Muscle layer of duodenum (tissue), 2 donors: ENCODE data around the gene SORT1.

ENCODE experiments used
- H3K27ac ChIP-seq: one replicate; pipeline ENCODE4 v1.7.0; 2013; ENCODE audit warnings: mild to moderate bottlenecking, low read length
- H3K27me3 ChIP-seq: one replicate; pipeline ENCODE4 v1.7.0; 2013; ENCODE audit warnings: low read depth, mild to moderate bottlenecking, control low read depth, low read length
- H3K36me3 ChIP-seq, 2 donors: one replicate each; pipeline ENCODE4 v1.7.0; 2013; ENCODE audit warnings: low read length in 2 of 2, control low read depth in 1 of 2, mild to moderate bottlenecking in 1 of 2; ENCODE audit not compliant: insufficient read depth in 2 of 2, control insufficient read depth in 1 of 2
- H3K4me1 ChIP-seq, 2 donors: one replicate each; pipeline ENCODE4 v1.7.0; 2013; ENCODE audit warnings: low read length in 2 of 2, mild to moderate bottlenecking in 2 of 2, control low read depth in 1 of 2, moderate library complexity in 1 of 2; ENCODE audit not compliant: insufficient read depth in 2 of 2, control insufficient read depth in 1 of 2
- H3K4me3 ChIP-seq, 2 donors: one replicate each; pipeline ENCODE4 v1.7.0; 2013; ENCODE audit warnings: low read length in 2 of 2, low read depth in 1 of 2, mild to moderate bottlenecking in 1 of 2
- H3K9me3 ChIP-seq, 2 donors: one replicate each; pipeline ENCODE4 v1.7.0; 2013; ENCODE audit warnings: low read length in 2 of 2, control low read depth in 1 of 2, mild to moderate bottlenecking in 1 of 2; ENCODE audit not compliant: control insufficient read depth in 1 of 2
- donor health status: healthy.

Gene SORT1

GRCh38 chr1:109279615-109280278 is 118.0 kb downstream of the SORT1 start:
- Histone ChIP-seq H3K27ac (no peak overlapping the region), H3K36me3 (no peaks in the 10 kb centered on the region), H3K4me1 (peaks cover 13 to 32% of the 10 kb centered on the region in 2 donors), H3K27me3 (no peaks in the 10 kb centered on the region), H3K4me3 (no peak overlapping the region), H3K9me3 (no peaks in the 10 kb centered on the region)

GRCh38 chr1:109277434-109278204 is 120.1 kb downstream of the SORT1 start:
- Histone ChIP-seq H3K27me3 (no peaks in the 10 kb centered on the region), H3K36me3 (peaks cover 0 to 4% of the 10 kb centered on the region in 2 donors), H3K4me1 (peaks cover 4 to 39% of the 10 kb centered on the region in 2 donors), H3K27ac (no peak overlapping the region), H3K9me3 (no peaks in the 10 kb centered on the region), H3K4me3 (no peak overlapping the region)

GRCh38 chr1:109275706-109276345 is 121.9 kb downstream of the SORT1 start:
- Histone ChIP-seq H3K4me1 (peaks cover 0 to 27% of the 10 kb centered on the region in 2 donors), H3K27me3 (no peaks in the 10 kb centered on the region), H3K36me3 (peaks cover 0 to 10% of the 10 kb centered on the region in 2 donors), H3K27ac (no peak overlapping the region), H3K4me3 (no peak overlapping the region), H3K9me3 (no peaks in the 10 kb centered on the region)

GRCh38 chr1:109274533-109275476 is 122.9 kb downstream of the SORT1 start:
- Histone ChIP-seq H3K4me3 (no peak overlapping the region), H3K27ac (no peak overlapping the region), H3K36me3 (peaks cover 0 to 20% of the 10 kb centered on the region in 2 donors)

GRCh38 chr1:109273570-109274288 is 124.0 kb downstream of the SORT1 start:
- Histone ChIP-seq H3K27ac (no peak overlapping the region), H3K27me3 (no peaks in the 10 kb centered on the region), H3K36me3 (peaks cover 0 to 31% of the 10 kb centered on the region in 2 donors), H3K4me3 (no peak overlapping the region), H3K4me1 (peaks cover 0 to 27% of the 10 kb centered on the region in 2 donors), H3K9me3 (no peaks in the 10 kb centered on the region)

More at GRCh38 chr1:109274533-109275476, 122.9 kb downstream of the SORT1 start:
- Histone ChIP-seq H3K9me3 (no peaks in the 10 kb centered on the region), H3K27me3 (no peaks in the 10 kb centered on the region), H3K4me1 (peaks cover 0 to 27% of the 10 kb centered on the region in 2 donors)

GRCh38 chr1:109272831-109273547 is 124.7 kb downstream of the SORT1 start:
- peaks cover 0 to 37% of the 10 kb centered on the region in 2 donors for H3K36me3 ChIP-seq
- H3K27me3 ChIP-seq = no peaks in the 10 kb centered on the region
- H3K4me1 ChIP-seq = peaks cover 0 to 27% of the 10 kb centered on the region in 2 donors
- H3K9me3 ChIP-seq = no peaks in the 10 kb centered on the region
- H3K27ac ChIP-seq = no peak overlapping the region
- no peak overlapping the region for H3K4me3 ChIP-seq

- Histone ChIP-seq H3K27ac (no peak overlapping the region), H3K4me1 (peaks cover 0 to 21% of the 10 kb centered on the region in 2 donors), H3K4me3 (no peak overlapping the region), H3K36me3 (peaks cover 0 to 37% of the 10 kb centered on the region in 2 donors), H3K9me3 (no peaks in the 10 kb centered on the region), H3K27me3 (no peaks in the 10 kb centered on the region)
Observed at GRCh38 chr1:109272021-109272799, 125.5 kb downstream of the SORT1 start.

GRCh38 chr1:109271458-109271857 is 126.3 kb downstream of the SORT1 start:
- Histone ChIP-seq H3K4me1 (peaks cover 0 to 19% of the 10 kb centered on the region in 2 donors), H3K4me3 (no peak overlapping the region), H3K9me3 (no peaks in the 10 kb centered on the region), H3K27ac (no peak overlapping the region), H3K36me3 (peaks cover 0 to 37% of the 10 kb centered on the region in 2 donors), H3K27me3 (no peaks in the 10 kb centered on the region)

GRCh38 chr1:109270623-109271317 is 126.9 kb downstream of the SORT1 start:
- peaks cover 0 to 17% of the 10 kb centered on the region in 2 donors for H3K4me1 ChIP-seq
- no peaks in the 10 kb centered on the region for H3K27me3 ChIP-seq
- no peak overlapping the region for H3K27ac ChIP-seq
- peaks cover 0 to 37% of the 10 kb centered on the region in 2 donors for H3K36me3 ChIP-seq
- no peaks in the 10 kb centered on the region for H3K9me3 ChIP-seq
- no peak overlapping the region for H3K4me3 ChIP-seq
